Stimulated activated CD8-positive, alpha-beta memory T cell treated with anti-CD3 and anti-CD28 coated beads, Interleukin-7, amount 100 ng/mL, for 48 hours (primary cell): ENCODE measurements around the gene YWHAQ.
"Not testable (repeated sequence)": the region's sequence is repeated elsewhere in the genome, so short reads cannot be mapped to it uniquely, and the experiment has no call there.

Experiments used
- DNase-seq, 2 donors: peaks; one replicate each; pipeline ENCODE4 v3.0.0-alpha.2; 2020; ENCODE audit warnings: low read depth in 1 of 2; ENCODE audit errors: extremely low read depth in 1 of 2

YWHAQ gene

DNA sequence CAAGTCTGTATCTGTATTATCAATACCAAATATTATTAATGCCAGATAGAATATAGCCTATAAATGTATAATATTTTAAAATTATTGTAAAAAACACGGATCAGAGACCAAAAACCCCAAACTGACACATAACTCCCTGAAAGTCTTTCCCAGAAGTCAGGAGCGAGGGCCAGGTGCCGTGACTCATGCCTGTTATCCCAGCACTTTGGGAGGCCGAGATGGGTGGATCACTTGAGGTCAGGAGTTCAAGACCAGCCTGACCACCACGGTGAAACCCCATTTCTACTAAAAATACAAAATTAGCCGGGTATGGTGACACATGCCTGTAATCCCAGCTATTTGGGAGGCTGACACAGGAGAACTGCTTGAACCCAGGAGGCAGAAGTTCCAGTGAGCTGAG is 35.5 kb downstream of the YWHAQ start:
- not testable (repeated sequence) for DNase-seq

DNA sequence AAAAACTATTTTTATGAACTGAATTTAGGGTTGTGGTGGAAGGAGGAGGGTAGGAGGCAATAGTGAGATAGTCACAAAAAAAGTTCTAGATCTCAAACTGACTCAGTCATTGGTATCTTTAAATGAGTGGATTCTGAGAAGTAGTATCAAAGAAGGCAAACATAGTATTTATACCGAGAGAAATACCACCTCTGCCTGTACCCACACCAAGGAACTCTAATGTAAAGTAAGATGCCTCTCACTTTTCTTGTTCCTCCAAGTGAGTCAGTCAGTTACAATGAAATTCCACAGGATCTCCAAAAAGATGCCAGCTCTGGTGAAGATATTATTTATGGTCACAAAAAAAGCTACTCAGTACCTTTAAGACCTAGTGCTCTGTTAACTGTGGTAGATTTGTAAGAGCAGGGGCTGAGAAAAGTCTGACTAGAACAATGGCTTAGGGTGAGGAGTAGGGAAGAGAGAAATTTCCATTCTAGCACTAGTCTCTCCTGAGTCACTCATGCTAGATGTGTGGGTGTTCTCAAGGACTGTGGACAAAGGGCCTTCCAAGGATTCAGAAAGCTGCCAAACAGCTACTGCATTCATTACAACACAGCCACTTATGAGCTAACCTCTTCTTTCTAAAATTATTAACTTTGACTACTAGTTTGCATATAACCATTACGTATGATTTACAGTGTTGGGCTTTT is 36.3 kb downstream of the YWHAQ start:
- DNase-seq: no peak

GRCh38 chr2:9593925-9594324 is 36.9 kb downstream of the YWHAQ start:
- DNase-seq: no peak

DNA sequence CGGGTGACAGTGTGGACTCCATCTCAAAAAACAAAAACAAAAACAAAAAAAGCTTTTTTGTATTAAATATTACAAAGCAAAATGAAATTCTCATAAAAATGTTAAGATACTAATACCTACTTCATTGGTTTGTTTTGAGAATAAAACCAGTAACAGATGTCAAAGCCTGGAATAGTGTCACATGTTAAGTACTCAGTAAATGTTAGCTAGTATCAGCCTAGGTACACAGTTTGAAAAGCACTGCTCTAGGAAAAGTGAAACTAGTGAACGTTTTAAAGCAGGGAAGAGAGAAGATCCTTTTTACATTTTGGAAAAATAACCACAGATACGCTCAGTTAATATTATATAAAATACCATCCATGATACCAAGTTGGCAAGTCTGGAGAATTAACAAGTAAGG is 38.1 kb downstream of the YWHAQ start:
- no peak for DNase-seq

DNA sequence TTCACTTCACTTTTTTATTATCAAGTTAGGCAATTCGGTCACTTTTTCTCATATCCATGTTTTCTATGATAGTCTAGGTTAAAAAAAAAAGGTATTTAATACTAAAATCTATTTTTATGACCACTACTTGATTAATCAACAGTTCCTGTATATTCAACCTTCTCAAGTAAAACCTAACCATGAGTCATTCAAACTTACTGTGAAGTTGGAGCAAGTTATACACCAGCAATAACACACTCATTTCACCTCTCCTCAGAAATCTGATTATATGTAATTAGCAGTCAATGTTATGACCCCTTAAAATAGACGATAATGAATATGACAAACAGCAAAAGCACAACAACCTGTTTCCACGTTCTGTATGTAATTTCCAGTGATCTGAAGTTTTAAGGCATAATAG is 40.2 kb downstream of the YWHAQ start:
- DNase-seq: no peak

DNA sequence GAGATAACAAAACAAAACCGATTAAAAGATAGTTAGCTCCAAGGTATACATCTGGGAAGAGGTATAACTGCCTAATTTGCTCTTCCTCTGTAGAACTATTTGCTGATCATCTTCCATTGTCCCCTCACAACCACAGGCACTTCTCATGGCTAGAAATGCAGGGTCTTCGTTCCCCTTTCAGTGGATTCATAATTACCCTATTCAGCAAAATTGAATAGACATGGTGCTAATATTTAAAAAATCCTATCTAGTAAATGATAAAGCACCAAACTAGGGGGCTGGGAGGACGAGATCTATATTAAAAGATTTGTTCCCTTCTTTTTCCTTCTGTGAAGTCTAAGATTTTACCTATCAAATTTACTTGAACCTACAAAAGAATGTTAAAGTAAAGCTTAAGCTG is 44.3 kb downstream of the YWHAQ start:
- no peak for DNase-seq

DNA sequence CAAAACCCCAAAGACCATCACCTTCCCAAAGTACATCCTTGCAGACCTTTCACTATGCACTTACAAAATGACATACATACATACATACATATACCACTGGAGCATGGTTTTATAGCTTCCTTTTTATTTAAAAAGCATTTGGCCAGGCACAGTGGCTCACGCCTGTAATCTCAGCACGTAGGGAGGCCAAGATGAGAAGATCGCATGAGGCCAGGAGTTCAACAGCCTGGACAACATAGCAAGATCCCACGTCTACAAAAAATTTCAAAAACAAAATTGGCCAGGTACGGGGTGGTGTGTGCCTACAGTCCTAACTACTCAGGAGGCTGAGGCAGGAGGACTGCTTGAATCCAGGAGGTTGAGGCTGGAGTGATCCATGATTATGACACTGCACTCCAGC is 45.3 kb downstream of the YWHAQ start:
- DNase-seq: no peak

DNA sequence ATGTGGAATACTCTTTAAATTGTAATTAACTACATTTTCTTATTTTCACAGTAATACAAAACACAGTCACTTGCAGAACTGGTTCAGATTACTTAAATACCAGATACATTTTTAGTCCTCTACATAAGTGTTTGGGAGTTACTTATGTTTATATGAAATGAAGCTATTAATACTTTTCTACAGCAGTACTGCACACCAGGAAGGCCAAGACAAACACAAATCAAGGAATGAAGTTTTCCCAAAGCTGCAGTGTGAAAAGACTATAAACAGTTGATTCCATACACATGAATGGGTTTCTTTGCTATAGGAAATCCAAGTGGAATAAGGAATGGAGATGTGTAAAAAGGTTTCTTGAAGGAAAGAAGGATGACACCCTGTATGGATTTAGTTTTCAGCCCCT is 45.9 kb downstream of the YWHAQ start:
- DNase-seq: not testable (repeated sequence)

- no peak for DNase-seq
These were observed 48.2 kb downstream of the YWHAQ start for GRCh38 chr2:9582624-9583023.

DNA sequence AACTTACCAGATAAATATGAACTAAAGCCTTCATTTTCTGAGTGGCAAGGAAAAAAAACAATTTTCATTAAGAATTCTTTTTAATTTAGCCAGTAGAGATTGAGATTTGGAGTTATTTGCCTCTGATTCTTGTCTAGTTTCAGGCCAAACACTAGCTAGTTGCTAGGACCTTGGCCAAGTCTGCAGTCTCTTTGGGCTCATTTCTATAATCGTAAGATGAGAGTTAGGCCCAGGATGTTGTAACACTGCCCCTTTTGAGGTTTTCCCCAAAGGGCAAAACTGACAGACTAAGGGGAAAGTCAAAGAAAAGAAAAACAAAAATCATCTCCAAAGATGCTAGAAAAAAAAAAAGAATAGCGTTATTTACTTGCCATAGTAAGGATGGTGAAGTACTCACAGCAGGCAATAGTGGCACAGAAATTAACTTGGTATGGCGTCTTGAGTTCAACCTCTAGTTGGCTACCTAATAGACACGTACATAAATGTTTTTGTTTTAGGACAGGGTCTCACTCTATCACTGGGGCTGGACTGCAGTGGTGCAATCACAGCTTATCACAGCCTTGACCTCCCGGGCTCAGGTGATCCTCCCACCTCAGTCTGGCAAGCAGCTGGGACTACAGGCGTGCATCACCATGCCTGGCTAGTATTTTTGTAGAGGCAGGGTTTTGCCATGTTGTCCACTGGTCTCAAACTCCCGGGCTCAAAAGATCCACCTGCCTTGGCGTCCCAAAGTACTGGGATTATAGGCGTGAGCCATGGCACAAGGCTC is 52.1 kb downstream of the YWHAQ start:
- DNase-seq: no peak

DNA sequence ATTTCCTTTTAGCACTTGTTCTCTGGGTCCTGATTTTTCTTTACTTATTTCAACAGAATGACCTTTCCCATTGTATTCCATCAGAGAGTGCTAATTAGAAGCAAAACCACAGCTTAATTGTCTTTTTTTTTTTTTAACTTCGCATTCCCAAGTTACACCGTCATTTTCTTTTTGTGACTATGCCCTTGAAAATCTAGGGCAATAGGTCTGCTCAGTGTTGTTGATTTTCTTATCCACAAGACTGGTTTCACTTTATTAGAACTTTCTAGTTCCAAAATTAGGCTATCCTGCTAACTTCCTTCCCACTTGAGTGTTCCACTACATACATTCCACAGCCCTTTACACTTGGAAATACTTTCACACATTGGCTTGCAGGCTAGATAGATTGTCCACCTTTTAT is 56.5 kb downstream of the YWHAQ start:
- DNase-seq: no peak

DNA sequence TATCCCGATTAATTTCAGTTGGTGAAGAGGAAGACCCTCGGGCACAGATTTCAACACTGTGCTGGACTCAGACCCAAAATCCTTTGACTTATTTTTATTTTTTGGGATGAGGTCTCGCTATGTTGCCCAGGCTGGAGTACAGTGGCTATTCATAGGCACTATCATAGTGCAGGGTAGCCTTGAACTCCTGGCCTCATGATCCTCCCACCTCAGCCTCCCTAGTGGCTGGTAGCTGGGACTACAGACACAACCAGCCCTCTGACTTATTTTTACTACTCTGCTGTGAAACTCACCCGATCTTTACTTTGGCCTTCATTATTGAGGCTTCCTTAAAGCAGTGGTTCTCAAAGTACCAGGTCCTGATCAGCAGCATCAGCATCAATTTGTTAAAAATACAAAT is 57.0 kb downstream of the YWHAQ start:
- DNase-seq: no peak

DNA sequence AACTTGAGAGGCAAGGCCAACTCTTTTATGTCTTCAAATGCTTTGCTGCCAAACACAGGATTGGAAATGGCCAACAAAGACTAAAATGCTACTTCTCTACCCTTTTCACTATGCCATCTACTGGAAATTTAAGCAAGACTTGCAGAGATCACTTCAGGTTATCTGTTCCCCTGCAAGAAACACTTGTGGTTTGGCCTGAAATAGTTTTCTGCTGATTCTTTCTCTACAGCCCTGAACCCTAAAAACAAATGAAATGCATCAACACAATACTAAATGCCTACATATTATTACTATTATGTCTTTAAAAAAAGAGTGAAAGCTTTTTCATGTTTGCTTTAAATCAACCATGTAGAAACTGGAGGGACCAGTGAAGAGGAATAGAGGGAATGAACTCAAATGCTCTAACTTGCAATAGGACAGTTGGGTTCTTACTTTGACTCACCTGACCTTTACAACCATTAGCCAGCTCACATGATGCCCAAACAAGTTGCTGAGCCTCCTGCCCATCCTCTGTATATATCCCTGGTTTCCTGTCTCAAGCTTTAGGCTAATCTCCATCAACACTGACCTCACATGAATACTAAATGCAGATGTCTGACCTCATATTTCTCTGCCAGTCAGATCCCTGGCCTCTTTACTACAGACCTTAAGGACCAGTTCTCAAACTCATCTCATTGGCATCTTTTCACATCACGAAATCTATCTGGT is 57.6 kb downstream of the YWHAQ start:
- no peak for DNase-seq

DNA sequence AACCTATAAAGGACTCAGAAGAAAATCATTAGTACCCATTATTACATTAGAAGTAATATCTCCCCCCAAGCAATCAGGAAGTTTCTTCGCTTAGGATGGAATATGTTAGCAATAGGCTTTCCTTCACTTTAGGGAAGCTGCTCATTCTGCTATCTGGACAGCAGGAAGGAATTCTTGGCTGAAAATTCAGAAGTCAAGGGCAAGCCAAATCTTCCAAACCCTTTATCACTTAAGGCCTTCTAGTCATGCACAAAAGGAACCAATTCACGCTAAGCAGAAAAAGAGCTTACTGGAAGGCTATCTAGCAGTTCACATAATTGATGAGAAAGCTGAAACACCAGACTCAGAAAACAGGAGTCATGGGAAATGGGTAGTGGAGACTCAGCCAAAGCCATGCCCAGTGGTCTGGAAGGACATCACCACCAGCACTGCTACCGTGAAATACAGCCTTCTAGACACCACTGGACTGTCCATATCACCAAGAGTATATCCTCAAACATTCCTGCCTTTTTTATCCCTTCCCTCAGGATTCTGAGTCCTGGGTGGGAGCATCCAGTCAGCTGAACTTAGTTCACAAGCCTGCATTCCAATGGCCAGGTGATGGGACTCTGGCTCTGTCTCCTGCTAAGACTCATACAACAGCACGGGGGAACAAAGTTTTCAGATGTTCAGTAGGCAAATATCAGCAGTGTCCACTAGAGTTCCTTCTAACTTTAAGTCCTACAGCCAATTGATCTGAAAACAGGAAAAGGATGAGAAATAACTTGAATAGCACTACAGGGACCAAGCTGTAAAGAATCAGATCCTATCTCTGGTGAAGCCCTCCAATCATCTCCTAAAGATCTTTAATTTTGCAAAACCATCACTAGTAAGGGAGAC is 60.4 kb downstream of the YWHAQ start:
- DNase-seq: no peak

DNA sequence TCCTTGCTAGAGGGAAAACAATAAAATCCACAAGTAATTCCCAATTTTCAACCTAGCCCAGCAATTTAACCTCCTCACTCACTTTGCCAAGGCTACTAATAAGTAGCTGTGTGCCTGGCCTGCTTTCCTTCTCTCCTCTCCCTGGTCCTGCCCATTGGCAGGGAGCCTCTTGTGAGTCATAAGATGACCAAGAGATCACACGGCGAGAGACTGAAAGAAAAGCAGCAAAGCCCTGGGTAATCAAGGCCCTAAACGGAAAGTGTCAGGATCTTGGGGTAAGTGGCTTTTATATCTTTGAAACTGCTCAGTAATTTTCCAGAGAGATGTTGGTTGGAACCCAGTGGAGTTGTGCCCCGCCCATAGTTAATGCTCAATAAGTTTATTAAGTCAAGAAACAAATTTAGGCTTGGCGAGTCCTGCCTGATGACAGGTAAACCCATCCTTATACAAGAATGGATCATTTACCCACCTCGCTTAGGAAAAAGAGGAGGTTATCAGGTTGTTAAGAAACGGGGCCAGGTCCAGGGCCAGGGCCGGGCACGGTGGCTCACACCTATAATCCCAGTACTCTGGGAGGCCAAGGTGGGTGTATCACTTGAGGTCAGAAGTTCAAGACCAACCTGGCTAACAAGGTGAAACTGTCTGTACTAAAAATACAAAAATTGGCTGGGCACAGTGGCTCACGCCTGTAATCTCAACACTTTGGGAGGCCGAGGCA is 65.2 kb downstream of the YWHAQ start:
- no peak for DNase-seq

GRCh38 chr2:9560628-9561027 is 70.2 kb downstream of the YWHAQ start:
- DNase-seq: no peak

DNA sequence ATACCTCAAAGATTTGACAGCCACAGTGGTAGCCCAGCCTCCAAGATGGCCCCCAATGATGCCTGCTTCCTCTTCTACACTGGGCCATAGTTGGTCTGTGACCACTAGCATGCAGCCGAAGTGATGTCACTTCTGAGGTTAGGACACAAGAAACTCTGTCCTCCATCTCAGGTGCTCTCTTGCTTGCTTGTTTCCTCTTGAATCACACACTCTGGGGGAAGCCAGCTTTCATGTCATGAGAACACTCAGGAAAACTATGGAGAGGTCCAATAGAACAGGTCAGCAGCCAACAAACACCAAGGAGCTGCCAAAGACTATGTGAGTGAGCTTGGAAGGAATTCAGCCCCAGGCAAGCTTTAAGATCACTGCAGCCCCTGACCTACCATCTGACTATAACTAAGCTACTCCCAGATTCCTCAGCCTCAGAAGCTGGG is 71.8 kb downstream of the YWHAQ start:
- DNase-seq: no peak

DNA sequence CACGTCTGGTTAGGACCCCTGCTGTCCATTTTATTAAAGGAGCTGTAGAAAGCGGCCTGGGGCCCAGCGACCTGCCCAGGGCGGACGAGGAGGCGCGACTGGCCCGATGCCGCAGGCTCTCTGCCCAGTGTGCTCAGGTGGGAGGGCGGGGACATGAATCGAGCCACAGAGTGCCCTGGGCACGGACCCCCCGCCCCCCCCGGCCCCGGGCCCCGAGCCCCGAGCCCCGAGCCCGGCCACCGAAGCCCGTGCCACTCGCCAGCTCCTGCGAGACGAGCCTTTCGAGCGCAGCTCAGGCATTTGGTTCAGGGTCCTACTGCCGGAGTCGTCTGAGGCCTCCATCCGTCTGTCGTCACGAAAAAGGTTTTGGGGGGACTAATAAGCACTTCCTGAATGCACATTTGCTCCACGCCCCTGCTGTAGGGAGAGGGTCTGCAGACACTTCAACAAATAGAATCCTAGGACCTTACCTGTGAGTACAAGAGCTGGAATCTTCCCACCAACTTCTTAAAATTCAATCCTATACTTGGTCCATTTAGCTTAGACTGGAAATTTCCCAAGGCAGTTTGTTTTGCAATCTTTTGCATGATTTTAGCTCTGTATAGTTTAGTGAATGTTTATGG is 74.6 kb downstream of the YWHAQ start:
- DNase-seq: no peak

DNA sequence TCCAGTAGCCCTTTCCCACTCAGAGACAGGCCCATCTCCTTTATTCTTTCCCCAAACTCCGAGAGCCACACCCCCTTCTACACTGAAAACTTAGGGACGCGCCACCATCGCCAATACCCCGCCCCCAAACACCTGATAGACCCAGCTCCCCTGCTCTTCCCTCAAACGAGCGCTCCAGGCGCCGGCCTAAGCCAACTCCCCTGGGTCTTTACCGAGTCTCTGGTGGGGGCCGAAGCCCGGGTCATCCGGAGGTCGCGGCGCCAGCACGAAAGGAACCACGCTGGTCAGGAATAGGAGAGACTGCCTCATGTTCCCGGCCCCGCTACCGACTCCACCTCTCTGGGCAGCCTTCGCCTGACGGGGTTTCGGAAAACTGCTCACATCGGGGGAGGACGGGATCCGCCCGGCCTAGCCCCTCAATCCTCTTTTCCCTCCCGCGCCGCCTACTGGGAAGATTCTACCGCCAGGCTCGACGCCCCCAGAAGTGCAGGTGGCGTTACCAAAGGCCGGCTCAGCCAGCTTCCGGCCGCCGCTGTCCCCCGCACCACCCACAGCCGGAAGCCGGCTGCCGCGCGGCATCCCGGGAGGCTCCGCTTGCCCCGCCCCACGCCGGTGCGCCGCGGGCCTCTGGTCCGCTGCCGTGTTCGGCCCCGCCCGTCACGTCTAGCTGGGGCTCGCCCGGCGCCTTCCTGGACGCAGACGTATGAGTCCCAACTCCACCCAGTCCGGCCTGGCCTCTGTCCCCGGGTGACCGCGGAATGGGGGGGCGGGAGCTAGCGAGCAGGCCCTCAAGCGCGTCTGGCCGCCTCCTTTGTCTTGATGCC is 75.3 kb downstream of the YWHAQ start, which contains the start of gene ADAM17:
Gene ADAM17, minus strand, starts transcription at position 534 of the 824 bp plus-strand sequence. Its CDS starts 225 bp downstream, at position 309.
- DNase-seq: peak; percentile 84 to 93
